Hematopoietic multipotent progenitor cell treated with erythropoietin and hydrocortisone succinate and interleukin-3 and kit ligand, for 4 days (in vitro differentiated cells): ENCODE results near the gene CEP89.
"Not testable (repeated sequence)": the region's sequence is repeated elsewhere in the genome, so short reads cannot be mapped to it uniquely, and the experiment has no call there.

Experiments used
- DNase-seq: peaks from one replicate; pipeline ENCODE4 v3.0.0-alpha.2; 2015

CEP89 gene

DNA sequence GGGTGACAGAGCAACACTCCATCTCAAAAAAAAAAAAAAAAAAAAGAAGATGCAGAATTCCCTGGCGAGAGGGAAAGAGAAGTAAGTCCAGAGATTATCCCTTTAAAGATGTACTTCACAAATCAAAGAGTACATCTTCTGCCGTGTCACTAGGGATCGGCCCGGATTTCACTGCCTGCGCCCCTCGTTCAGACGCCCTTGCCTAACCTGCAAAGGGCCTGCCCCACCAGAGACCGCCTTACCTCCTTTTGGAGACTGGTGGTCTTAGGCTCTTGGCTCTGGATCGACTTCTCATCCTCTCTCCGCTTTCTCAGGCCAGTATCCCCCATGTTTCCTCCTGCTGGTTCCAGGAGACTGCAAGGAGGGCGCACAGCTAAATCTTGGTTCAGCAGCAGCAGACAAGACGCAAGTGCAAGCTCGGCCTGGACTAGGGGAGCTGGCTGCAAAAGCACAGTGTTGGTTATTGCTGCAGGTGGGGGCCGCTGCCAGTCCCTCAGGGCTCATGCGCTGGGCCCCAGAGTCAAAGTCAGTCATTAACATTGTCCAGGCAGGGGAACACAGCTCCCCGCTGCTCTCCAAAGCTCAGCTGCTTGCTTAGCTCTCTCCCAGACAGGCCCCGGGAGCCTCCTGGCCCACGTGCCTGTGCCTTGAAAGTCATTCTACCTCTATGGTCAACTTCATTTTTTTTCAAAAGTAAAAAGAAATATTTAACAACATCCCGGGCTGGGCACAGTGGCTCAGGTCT lies 103.4 kb downstream of the CEP89 start:
- DNase-seq: no peak

DNA sequence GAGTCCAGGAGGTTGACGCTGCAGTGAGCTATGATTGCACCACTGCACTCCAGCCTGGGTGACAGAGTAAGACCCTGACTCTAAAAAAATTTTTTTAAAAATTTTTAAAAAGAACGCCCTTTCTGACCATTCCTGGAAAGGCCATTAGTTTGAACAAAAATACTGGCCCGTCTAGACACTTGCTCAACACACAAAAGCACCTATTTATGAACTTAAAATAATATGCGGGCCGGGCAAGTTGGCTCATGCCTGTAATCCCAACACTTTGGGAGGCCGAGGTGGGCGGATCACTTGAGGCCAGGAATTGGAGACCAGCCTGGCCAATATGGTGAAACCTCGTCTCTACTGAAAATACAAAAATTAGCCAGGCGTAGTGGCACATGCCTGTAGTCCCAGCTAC lies 104.3 kb downstream of the CEP89 start:
- not testable (repeated sequence) for DNase-seq

DNA sequence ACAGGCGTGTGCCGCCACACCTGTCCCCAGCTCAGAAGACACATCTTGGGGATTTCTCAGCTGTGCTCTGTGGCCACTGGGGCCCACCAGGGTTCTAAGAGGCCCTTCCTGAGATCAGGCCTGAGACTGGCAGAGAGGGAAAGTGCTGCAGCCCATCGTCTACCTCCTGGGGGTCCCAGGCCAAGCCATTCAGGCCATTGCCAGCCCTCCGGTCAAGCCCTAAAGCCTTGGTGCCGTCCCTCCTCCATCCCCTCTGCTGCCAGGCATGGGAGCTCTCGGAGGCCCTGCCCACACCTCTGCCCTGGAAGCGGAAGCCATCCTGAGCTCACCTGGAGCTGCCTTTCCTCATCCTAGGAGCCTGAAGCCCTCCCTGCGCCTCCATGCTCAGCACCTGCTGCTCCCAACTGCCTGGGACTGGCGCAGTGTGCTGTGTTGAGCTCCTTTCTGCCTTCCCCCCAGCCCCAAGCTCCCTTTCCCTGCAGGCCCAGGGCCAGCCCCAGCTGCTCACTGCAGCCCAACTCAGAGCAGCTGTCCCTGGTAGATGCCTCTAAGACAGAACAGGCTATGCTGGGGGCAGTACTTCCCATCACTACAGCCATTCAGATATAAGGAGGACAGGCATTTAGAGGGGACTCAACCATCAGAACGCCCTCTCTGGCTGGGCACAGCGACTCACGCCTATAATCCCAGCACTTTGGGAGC lies 105.0 kb downstream of the CEP89 start:
- DNase-seq: no peak

DNA sequence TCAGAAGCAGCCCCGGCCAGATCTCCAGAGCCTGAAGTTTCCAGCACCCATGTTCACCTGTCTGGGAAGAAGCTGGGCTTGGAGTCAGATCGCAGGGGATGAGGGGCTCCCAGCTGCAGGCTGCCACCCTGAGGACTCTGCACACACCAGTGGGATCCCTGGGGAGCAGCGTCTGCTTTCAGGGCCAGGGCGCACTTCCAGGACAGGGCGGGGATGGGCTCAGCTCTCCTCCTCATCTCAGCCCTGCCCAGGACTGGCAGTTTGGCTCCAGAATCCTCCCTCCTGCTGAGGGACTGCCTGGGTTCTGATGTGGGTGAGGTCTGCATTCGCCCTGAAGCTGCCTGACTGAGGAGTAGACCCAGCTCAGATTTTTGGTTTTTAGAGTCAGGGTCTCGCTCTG lies 105.7 kb downstream of the CEP89 start:
- no peak for DNase-seq

DNA sequence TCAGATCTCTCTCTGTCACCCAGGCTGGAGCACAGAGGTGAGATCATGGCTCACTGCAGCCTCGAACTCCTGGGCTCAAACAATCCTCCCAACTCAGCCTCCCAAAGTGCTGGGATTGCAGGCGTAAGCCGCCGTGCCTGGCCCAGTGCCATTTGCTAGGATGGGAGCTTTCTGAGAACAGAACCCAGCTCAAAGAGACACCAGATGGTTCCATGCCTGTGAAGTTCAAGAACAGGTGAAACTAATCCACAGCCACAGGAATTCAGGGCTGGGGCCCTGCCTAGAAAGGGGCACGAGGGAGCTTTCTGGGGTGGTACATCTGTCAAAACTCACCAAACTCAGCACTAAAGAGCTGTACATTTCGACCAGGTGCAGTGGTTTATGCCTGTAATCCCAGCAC lies 106.4 kb downstream of the CEP89 start:
- no peak for DNase-seq

DNA sequence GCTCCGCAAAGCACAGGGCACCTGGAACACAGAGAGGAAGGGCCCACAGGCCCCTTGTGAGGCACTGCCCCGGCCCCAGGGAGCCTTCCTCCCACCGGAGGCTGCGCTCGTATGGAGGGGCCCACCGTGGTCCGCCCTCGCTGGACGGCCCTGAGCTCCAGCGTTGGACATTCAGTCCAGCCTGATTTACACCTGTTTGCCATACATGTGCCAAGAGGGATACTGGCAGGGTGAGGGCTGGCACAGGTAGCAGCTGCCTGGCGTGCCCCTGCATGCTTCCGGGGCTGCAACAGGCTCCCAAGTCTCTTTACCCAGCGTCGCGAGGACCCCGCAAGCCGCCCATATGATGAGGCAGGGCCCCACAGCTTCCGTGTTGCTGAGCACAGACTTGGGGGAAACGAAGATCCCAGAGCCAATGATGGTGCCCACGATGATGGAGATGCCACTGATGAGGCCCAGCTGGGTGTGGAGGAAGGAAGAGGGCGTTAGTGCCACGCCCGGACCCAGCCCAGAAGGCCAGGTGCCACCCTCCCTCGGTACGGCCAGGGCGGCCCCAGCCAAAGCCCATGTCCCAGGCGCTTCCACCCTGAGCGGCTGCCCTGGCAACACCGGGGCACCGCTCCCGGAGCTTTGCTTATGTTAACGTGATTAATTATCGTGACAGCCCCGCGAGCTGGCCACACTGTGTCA lies 107.3 kb downstream of the CEP89 start:
- DNase-seq: no peak

DNA sequence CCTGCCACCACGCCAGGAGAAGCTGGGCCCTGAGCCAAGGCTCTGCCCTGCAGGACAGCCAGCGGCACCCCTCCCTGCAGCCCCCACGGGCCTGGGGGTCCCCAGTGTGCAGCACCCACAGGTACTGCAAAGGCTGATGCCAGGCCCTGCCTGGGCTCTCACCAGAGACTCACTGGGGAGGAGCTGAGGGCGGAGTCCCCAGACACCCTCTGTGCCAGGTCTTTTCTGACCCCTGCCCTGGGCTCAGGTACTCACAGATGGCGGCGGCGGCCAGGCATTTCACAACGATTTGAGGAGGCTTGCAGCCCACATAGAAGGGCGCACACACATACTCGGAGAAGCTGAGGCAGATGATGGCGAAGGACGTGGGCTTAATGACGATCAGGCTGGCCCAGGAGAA lies 107.9 kb downstream of the CEP89 start:
- DNase-seq: no peak

DNA sequence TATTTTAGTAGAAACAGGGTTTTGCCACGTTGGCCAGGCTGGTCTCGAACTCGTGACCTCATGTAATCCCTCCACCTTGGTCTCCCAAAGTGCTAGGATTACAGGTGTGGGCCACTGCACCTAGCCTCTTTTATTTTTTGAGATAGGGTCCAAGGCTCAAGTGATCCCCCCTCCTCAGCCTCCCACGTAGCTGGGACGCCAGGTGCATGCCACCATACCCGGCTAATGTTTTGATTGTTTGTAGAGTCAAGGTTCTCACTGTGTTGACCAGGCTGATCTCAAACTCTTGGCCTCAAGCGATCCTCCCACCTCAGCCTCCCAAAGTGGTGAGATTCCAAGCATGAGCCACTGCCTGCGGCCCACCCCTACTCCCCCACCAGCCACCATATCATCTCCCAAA lies 108.5 kb downstream of the CEP89 start:
- DNase-seq: no peak

DNA sequence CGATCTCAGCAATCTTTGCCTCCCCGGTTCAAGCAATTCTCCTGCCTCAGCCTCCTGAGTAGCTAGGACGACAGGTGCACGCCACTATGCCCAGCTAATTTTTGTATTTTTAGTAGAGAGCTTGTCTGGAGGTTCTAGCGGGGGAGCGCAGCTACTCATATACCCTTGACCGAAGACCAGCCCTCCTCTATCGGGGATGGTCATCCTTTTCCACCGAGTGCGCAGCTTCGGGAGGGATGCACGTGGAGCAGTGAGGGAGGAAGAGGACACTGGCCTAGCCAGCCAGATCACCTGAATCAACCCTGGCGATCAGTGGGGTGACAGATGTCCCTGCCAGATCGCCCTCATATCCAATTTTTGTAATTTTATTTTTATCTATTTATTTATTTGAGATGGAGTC lies 109.0 kb downstream of the CEP89 start:
- no peak for DNase-seq

DNA sequence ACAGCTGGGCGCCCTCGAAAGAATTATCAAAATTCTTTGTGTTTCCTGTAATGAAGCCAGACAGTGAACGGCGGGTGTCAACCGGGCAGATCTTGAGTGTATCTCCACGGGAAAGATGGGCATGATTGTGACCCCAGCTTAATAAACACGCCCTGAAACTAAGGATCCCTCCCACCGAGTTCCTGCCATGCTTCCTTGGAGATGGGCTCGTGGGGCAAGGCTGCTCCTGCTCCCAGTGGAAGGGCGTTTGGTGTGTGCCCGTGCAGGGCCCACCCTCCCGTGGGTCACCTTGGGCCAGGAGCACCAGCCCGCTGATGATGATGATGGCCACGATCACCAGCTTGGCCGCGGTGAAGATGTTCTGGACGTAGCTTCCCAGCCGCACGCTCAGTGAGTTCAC lies 109.6 kb downstream of the CEP89 start:
- no peak for DNase-seq

DNA sequence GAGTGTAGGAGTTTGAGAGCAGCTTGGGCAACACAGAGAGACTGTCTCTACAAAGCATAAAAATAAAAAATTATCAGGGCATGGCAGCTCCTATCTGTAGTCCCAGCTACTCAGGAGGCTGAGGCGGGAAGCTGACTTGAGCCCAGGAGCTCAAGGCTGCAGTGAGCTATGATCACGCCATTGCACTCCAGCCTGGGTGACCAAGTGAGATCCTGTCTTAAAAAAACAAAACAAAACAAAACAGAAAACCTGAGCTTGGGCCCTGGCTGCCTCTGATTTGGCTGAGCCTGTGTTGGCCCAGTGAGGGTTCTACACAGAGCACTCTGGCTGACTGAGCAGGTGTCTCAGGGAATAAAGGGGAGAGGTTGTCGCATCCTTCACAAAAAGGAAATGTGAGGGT lies 110.2 kb downstream of the CEP89 start:
- DNase-seq: no peak

DNA sequence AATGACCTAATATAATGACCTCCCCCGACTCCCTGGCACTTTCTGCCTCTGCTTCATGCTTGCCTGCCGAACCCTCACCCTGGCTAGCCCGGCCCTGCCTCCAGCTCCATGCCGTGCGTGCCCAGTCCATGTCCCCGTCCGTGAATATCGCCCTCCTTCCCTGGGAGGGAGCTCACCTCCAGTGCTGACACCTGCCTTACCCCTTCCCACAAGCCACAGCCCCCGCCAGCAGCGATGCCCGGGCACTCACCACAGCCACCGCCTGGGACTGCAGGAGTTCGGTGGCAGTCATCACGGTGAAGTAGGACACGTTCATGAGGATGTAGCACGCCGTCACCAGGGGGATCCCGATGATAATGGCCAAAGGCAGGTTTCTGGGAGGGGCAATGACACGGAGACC lies 112.2 kb downstream of the CEP89 start:
- no peak for DNase-seq

DNA sequence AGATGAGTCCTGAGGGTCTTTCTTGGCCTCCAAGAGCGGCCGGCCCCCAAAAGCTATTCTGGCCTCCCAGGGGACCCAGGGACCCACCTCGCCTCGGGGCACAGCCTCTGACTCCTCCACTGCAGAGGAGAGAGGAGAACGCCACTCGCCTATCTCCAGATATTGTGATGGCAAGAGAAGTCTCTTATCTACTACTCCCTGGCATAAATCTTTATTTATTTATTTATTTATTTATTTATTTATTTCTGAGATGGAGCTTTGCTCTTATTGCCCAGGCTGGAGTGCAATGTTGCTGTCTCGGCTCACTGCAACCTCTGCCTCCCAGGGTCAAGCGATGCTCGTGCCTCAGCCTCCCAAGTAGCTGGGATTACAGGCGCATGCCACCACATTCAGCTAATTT lies 113.2 kb downstream of the CEP89 start:
- DNase-seq: no peak

DNA sequence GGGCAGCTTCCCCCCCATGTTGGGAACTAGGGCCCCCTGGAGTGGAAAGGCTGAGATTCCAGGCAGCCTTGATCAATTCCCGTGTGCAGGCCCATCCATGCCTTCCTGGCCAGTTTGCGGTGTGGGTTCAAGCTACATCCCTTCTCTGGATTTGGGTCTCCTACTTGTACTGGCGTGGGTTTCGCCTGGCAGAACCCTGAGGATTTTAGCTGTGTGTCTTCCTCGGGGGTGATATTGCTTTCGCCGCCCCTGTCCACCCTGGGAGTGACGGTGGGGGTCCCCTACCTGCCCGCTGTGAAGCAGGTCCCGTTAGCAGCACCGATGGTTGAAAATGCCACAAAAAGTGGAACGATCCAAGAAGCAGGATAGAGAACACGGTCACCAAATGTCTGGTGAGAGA lies 113.6 kb downstream of the CEP89 start:
- DNase-seq: no peak

DNA sequence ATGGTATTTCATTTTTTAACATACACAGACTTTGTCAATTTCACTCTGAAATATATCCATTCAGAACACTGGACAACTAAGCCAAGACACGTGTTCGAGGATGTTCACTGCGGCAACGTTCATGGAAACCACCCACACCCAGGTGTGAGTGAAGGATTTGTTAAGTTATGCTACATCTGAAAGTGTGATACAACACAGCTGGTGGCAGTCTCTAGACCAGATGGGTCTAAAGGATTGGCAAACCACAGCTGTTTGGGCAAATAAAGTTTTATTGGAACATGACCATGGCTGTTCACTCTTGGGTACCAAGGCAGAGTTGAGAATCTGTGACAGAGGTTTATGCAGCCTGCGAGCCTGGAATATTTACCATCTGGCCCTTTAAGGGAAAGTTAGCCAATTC lies 114.2 kb downstream of the CEP89 start:
- DNase-seq: no peak

DNA sequence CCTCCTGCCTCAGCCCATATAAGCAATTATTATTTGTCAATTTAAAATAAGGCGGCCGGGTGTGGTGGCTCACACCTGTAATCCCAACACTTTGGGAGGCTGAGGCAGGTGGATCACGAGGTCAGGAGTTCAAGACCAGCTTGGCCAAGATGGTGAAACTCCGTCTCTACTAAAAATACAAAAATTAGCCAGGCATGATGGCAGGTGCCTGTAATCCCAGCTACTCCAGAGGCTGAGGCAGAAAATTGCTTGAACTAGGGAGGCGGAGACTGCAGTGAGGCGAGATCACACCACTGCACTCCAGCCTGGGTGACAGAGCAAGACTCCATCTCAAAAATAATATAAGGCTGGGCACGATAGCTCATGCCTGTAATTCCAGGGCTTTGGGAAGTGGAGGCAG lies 114.9 kb downstream of the CEP89 start:
- DNase-seq: not testable (repeated sequence)

DNA sequence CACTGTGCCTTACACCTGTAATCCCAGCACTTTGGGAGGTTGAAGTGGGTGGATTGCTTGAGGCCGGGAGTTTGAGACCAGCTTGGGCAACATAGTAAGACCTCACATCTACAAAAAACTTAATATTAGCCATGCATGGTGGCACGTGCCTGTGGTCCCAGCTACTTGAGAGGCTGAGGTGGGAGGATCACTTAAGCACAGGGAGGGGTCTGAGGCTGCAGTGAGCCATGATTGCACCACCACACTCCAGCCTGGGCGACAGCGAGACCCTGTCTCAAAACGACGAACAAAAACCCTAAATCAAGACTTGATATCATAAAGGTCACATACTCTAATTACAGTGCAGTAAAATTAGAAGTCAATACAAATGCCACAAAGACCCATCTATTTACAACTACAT lies 119.5 kb downstream of the CEP89 start:
- no peak for DNase-seq

DNA sequence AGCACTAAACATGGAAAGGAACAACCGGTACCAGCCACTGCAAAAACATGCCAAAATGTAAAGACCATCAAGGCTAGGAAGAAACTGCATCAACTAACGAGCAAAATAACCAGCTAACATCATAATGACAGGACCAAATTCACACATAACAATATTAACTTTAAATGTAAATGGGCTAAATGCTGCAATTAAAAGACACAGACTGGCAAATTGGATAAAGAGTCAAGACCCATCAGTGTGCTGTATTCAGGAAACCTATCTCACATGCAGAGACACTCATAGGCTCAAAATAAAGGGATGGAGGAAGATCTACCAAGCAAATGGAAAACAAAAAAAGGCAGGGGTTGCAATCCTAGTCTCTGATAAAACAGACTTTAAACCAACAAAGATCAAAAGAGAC lies 123.7 kb downstream of the CEP89 start:
- DNase-seq: not testable (repeated sequence)

DNA sequence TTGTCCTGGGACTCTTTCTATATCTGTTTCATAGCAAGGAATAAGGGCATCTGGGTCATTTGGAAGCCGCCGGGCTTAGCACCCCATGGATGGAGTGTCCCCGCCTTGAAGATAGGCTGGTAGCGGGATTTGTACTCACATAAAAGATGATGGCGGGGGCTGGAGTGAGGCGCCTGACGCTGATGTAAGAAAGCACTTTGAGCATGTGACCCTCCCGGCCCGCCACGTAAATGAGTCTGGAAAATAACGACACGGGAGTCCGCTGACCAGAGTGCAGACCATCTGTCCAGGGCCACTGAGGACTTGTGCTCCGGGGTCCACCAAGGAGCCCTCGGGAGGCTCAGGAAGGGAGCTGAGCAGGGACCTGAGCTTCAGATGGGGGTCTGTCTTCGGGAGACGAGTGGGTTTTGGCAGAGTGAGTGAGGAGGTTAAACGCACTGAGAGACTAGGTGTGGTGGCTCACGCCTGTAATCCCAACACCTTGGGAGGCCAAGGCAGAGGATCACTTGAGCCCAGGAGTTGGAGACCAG lies 128.0 kb downstream of the CEP89 start:
- no peak for DNase-seq

DNA sequence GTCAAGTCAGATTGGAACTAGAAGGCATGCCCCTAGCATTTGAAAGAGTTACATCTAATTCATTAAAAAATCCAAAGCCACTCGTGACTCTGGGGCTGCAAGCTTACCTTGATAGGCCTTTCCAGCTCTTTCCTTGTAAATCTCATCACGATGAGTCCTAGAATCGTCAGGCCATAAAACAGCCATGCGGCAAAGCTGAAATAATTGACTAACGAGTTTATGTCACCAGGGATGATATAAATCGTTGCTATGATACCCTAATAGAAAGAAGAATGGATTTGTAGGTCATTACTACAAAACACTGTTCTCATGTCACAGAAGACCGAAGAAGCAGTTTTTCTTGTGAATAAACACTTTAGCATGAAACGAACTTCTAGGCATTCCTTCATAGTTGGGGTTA lies 129.7 kb downstream of the CEP89 start:
- DNase-seq: no peak

DNA sequence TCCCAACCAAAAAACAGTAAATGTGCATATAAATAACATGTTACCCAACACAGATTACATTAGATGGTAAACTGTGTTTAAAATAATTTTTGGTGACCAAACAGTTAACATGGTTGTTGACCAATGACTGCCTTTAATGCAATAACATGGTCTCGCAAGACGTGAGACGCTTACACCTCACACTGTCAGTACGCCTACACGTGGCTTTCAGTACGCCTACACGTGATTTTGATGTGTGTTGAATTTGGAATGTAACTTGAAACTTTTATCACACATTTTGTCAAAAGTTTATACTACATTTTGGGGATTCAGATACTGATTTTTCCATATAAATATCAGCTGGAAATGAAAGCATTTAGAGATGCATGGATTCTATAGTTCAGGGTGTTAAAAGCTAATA lies 134.2 kb downstream of the CEP89 start:
- DNase-seq: no peak

DNA sequence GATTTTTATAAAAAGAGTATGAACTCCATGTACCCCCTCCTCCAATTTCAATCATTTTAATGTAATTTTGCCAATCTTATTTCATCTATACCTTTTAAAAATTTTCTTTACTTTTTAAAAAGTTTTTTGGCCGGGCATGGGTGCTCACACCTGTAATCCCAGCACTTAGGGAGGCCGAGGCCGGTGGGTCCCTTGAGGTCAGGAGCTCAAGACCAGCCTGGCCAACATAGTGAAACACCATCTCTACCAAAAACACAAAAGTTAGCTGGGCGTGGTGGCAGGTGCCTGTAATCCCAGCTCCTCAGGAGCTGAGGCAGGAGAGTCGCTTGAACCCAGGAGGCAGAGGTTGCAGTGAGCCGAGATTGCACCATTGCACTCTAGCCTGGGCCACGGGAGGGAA lies 138.4 kb downstream of the CEP89 start:
- not testable (repeated sequence) for DNase-seq

DNA sequence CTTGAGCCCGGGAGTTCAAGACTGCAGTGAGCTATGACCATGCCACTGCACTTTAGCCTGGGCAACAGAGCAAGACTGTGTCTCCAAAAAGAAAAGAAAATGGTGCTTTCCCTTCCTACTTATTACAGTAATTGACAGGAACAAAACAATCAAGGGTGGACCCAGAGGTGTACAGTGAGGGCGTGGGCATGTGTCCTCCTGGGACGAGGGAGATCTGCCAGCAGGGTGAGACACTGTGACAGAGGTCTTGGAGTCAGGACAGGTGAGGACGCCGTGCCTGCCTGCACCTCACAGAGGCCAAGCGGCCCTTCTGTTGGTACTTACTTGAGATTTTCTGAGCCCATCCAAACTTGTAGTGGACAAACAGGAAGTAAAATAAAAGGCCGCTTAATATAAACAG lies 138.9 kb downstream of the CEP89 start:
- not testable (repeated sequence) for DNase-seq

DNA sequence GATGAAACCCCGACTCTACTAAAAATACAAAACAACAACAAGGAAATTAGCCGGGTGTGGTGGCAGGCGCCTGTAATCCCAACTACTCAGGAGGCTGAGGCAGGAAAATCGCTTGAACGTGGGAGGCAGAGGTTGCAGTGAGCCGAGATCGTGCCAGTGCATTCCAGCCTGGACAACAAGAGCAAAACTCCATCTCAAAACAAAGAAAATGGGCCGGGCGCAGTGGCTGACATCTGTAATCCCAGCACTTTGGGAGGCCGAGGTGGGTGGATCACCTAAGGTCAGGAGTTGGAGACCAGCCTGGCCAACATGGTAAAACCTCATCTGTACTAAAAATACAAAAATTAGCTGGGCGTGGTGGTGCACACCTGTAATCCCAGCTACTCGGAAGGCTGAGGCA lies 139.7 kb downstream of the CEP89 start:
- not testable (repeated sequence) for DNase-seq
